HUES6 (cell line): Measurements from ENCODE around the gene OR2T33.
"Not testable (repeated sequence)": the region's sequence is repeated elsewhere in the genome, so short reads cannot be mapped to it uniquely, and the experiment has no call there.

Source experiments
- H3K27ac ChIP-seq: 2 replicates; pipeline ENCODE4 v1.7.0; 2013; ENCODE audit warnings: low read depth, mild to moderate bottlenecking, low read length, inconsistent platforms
- H3K27me3 ChIP-seq: 2 replicates; pipeline ENCODE4 v1.6.1; 2013; ENCODE audit warnings: low read length; ENCODE audit not compliant: control insufficient read depth, insufficient read depth
- H3K36me3 ChIP-seq: 2 replicates; pipeline ENCODE4 v1.6.1; 2013; ENCODE audit warnings: low read length; ENCODE audit not compliant: control insufficient read depth, insufficient read depth
- H3K4me1 ChIP-seq: 2 replicates; pipeline ENCODE4 v1.6.1; 2013; ENCODE audit warnings: low read length; ENCODE audit not compliant: control insufficient read depth, insufficient read depth
- H3K4me3 ChIP-seq: 2 replicates; pipeline ENCODE4 v1.5.1; 2013; ENCODE audit warnings: low read depth, low read length
- H3K9ac ChIP-seq: one replicate; pipeline ENCODE4 v1.6.1; 2013; ENCODE audit warnings: mild to moderate bottlenecking, low read length
- H3K9me3 ChIP-seq: 2 replicates; pipeline ENCODE4 v1.6.1; 2013; ENCODE audit warnings: low read depth, low read length; ENCODE audit not compliant: control insufficient read depth, insufficient read depth

The OR2T33 gene, protein sequence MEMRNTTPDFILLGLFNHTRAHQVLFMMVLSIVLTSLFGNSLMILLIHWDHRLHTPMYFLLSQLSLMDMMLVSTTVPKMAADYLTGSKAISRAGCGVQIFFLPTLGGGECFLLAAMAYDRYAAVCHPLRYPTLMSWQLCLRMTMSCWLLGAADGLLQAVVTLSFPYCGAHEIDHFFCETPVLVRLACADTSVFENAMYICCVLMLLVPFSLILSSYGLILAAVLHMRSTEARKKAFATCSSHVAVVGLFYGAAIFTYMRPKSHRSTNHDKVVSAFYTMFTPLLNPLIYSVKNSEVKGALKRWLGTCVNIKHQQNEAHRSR

DNA sequence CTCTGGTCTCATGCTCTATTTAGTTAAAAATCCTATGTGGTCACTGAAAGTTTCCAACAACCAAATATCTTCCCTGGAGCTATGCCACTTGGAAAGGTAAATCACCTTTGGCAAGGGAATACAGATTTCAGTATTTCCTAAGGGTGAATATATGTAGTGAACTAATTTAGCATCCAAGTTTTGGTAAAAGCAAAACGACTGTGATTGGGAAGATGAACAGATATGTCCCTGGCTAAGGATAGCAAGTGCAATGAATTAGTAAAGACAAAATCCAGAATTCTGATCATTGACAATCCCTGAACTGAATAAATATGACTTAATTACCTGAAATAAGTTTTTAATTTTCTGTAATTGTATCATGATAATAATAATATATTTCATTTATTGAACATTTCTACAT is at the start of gene OR2T33:
Gene OR2T33 (minus strand): TSS at position 101 of the 400 bp plus-strand sequence. CDS start 4,162 bp downstream, outside the sequence.
- H3K9me3 ChIP-seq, result peaks cover 28% of the 10 kb centered on the region; the same call in 1 of the 2 replicates
- no peaks in the 10 kb centered on the region for H3K27me3 ChIP-seq
- H3K4me3 ChIP-seq, result no peak within 1 kb of the TSS
- H3K4me1 ChIP-seq, result no peaks in the 10 kb centered on the region
- H3K27ac ChIP-seq, result no peak within 1 kb of the TSS
- H3K9ac ChIP-seq, result no peak within 1 kb of the TSS
- no peaks in the 10 kb centered on the region for H3K36me3 ChIP-seq

DNA sequence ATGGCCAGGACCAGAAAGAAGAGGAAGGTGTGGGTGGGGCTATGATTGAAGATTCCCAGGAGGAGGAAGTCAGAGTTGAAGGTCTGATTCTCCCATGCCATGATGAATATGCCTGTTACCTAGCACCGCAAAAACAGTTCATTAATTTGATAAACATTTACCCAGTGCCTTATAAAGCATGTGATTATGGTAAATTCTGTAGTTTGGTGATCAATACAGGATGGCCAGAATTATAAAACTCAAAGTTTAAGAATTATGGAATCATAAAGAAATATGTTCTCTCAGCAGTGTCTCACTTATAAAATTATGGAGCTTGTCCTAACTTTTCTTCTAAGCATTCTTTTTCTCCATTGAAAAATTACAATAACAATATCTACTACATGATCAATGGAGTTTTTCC is 46.7 kb upstream of the OR2T33 start, which contains the start of gene OR2M7:
Gene OR2M7 (minus strand): TSS at position 101 of the 400 bp plus-strand sequence. CDS start 0 bp downstream, at position 101.
- Histone ChIP-seq H3K4me3 (no peak within 1 kb of the TSS), H3K36me3 (no peaks in the 10 kb centered on the region), H3K9ac (no peak within 1 kb of the TSS), H3K4me1 (no peaks in the 10 kb centered on the region), H3K27ac (no peak within 1 kb of the TSS), H3K27me3 (no peaks in the 10 kb centered on the region), H3K9me3 (peaks cover 18% of the 10 kb centered on the region; the same call in 1 of the 2 replicates)

DNA sequence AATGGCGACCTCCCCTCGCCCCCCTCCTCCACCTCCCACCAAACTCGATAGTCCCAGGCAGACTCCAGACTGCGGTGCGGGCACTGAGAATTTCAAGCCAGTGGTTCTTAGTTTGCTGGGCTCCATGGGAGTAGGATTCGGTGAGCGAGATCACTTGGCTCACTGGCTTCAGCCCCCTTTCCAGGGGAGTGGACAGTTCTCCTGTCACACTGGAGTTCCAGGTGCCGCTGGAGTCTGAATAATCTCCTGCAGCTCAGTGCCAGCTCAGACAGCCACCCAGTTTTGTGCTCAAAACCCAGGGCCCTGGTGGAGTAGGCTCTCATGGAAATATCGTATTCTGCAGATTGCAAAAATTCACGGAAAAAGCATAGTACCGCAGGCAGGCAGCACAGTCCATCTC is 39.0 kb upstream of the OR2T33 start:
- Histone ChIP-seq H3K27me3 (no peaks in the 10 kb centered on the region), H3K4me3 (no peak overlapping the region), H3K4me1 (no peaks in the 10 kb centered on the region), H3K9ac (no peak overlapping the region), H3K36me3 (no peaks in the 10 kb centered on the region), H3K27ac (no peak overlapping the region), H3K9me3 (peaks cover 27% of the 10 kb centered on the region; the same call in 1 of the 2 replicates)

DNA sequence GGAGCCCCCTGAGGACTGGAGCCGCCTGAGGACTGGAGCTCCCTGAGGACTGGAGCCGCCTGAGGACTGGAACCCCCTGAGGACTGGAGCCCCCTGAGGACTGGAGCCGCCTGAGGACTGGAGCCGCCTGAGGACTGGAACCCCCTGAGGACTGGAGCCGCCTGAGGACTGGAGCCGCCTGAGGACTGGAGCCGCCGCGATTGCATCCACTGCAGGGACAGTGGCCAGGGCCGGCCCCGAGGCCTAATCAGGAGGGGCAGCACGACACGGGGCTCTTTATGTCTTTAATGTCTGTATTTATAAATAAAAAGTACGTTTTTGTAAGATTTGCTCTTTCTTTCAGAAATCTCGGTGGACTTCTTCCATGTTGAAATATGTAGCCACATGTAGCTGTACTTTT is 29.0 kb upstream of the OR2T33 start:
- not testable (repeated sequence) for H3K4me3 ChIP-seq, H3K4me1 ChIP-seq, H3K36me3 ChIP-seq, H3K9ac ChIP-seq, H3K27ac ChIP-seq, H3K27me3 ChIP-seq
- peaks cover 21% of the 10 kb centered on the region; the same call in 1 of the 2 replicates for H3K9me3 ChIP-seq

DNA sequence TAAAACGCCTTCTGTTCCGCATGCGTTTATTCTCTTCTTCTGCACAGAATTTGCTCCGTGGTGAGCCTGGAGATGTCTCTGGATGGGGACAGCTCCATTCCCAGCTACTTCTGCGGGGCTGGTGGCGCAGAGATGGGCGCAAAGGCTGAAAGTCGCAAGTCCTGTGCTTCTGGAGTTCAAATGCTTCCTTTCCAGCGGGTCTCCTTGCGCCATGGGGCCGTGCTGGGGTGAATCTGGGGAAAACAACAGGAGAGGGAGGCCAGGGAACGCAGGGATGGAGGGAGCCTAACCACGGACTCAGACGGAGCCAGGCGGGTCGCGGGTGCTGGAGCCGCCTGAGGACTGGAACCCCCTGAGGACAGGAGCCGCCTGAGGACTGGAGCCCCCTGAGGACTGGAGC is 28.3 kb upstream of the OR2T33 start:
- H3K9me3 ChIP-seq, result peaks cover 21% of the 10 kb centered on the region; the same call in 1 of the 2 replicates
- no peak overlapping the region for H3K9ac ChIP-seq
- no peaks in the 10 kb centered on the region for H3K4me1 ChIP-seq
- H3K27ac ChIP-seq, result no peak overlapping the region
- no peaks in the 10 kb centered on the region for H3K27me3 ChIP-seq
- no peak overlapping the region for H3K4me3 ChIP-seq
- H3K36me3 ChIP-seq, result no peaks in the 10 kb centered on the region

DNA sequence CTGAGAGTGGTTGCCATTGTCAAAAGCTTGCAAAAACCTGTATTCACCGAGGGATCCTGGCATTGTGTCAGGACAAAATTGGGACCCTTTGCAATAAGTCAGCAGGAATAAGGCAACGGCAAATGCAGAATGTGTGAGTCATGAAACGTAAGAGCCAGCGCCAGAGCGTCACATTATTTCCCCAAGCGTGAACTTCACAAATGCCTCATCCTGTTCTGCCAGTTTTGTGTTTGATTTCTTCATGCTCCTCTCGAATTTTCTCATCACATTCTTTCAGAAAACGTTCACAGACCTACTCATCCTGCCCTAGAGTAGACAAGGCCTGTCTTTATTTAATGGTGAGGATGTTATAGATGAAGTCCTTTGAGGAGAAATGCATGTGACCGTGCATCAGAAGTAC is 27.9 kb upstream of the OR2T33 start:
- peaks cover 21% of the 10 kb centered on the region; the same call in 1 of the 2 replicates for H3K9me3 ChIP-seq
- not testable (repeated sequence) for H3K27me3 ChIP-seq, H3K27ac ChIP-seq, H3K4me1 ChIP-seq, H3K9ac ChIP-seq, H3K36me3 ChIP-seq, H3K4me3 ChIP-seq

DNA sequence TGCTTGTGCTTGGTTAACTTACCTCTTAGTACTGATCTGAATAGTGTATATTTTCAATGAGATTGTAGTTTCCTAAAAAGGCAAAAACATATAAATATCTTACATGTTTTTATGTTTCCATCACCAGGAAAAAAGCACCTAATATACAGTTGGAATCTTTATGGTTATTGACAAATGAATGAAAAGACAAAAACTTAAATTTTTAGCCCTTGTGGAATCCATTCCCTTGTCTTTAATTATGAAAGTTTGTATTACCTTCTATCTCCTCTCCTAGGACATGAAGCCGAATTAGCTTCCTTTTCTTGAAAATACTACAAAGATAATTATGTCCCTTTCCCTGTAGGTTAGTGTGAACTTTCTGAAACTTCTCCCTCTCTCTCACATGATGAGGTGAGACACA is 25.5 kb upstream of the OR2T33 start, which contains the start of gene OR2T12:
Gene OR2T12 (minus strand): TSS at position 101 of the 400 bp plus-strand sequence. CDS start 7,846 bp downstream, outside the sequence.
- Histone ChIP-seq H3K9ac (no peak within 1 kb of the TSS), H3K4me1 (no peaks in the 10 kb centered on the region), H3K36me3 (no peaks in the 10 kb centered on the region), H3K27ac (no peak within 1 kb of the TSS), H3K9me3 (peaks cover 19% of the 10 kb centered on the region; the same call in 1 of the 2 replicates), H3K27me3 (no peaks in the 10 kb centered on the region), H3K4me3 (no peak within 1 kb of the TSS)

DNA sequence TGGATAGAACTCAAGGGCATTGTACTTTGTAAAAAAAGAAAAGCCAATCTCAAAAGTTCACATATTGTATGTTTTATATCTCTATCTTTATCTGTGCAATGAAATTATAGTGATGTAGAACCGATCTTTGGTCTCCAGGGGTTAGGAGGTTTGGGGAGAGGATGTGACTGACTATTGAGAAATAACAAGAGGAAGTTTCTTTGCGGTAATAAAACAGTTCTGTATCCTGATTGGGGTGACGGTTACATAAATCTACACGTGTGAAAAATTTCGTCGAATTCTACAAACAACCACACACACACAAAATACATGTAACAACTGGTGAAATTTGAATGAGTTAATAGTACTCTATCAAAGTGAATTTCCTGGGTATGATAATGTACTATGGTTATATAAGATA is 10.6 kb upstream of the OR2T33 start:
- Histone ChIP-seq H3K27ac (no peak overlapping the region), H3K4me1 (no peaks in the 10 kb centered on the region), H3K9me3 (peaks cover 16% of the 10 kb centered on the region; the same call in 1 of the 2 replicates), H3K9ac (no peak overlapping the region), H3K4me3 (no peak overlapping the region), H3K27me3 (no peaks in the 10 kb centered on the region), H3K36me3 (no peaks in the 10 kb centered on the region)

DNA sequence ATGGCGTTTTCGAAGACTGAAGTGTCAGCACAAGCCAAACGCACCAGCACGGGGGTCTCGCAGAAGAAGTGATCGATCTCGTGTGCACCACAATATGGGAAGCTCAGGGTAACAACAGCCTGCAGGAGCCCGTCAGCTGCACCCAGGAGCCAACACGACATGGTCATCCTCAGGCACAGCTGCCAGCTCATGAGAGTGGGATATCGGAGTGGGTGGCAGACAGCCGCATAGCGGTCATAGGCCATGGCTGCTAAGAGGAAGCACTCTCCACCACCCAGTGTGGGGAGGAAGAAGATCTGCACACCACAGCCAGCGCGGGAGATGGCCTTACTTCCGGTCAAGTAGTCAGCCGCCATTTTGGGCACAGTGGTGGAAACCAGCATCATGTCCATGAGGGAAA is 4.6 kb downstream of the OR2T33 start:
- H3K36me3 ChIP-seq, H3K27me3 ChIP-seq, H3K4me1 ChIP-seq, H3K9ac ChIP-seq, H3K27ac ChIP-seq, H3K4me3 ChIP-seq: not testable (repeated sequence)
- H3K9me3 ChIP-seq, result peaks cover 17% of the 10 kb centered on the region; the same call in 1 of the 2 replicates

DNA sequence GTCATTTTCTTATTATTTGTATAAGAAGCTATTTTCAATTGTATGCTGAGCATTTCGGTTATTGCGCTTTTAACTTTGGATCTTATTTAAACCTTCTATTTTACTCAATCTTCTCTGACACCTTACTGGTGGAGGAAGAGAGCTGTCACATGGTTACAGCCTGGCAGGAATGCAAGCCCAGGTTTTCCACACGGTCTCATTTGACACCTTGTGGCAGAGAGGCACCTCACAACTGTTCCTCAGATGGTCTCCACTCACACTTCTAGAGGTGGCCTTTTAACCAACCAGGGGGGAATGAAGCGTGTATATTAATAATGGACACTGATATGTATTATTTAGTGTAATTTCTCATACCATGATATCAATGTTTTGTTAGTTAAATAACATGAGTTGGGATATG is 9.6 kb downstream of the OR2T33 start:
- Histone ChIP-seq H3K9ac (no peak overlapping the region), H3K4me3 (no peak overlapping the region), H3K9me3 (peaks cover 2% of the 10 kb centered on the region; the same call in 1 of the 2 replicates), H3K27ac (no peak overlapping the region), H3K4me1 (no peaks in the 10 kb centered on the region), H3K27me3 (no peaks in the 10 kb centered on the region), H3K36me3 (no peaks in the 10 kb centered on the region)

DNA sequence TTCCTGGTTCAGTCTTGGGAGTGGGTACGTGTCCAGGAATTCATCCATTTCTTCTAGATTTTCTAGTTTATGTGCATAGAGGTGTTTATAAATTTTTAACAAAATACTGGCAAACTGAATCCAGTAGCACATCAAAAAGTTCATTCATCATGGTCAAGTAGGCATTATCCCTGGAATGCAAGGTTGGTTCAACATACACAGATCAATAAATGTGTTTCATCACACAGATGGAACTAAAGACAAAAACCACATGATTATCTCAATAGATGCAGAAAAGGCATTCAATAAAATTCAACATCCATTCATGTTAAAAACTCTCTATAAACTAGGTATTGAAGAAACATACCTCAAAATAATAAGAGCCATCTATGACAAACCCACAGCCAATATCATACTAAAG is 18.5 kb downstream of the OR2T33 start:
- peaks cover 21% of the 10 kb centered on the region; the same call in 1 of the 2 replicates for H3K9me3 ChIP-seq
- H3K36me3 ChIP-seq, H3K4me1 ChIP-seq, H3K27ac ChIP-seq, H3K9ac ChIP-seq, H3K27me3 ChIP-seq, H3K4me3 ChIP-seq: not testable (repeated sequence)
